Dedifferentiated amniotic fluid mesenchymal stem cell (primary cell): ENCODE results near the gene SCN1B.
"Not testable (repeated sequence)": the region's sequence is repeated elsewhere in the genome, so short reads cannot be mapped to it uniquely, and the experiment has no call there.

Experiments
- DNase-seq: peaks from one replicate; pipeline ENCODE4 v3.0.0-alpha.2; 2016; ENCODE audit errors: extremely low spot score

The SCN1B gene

DNA sequence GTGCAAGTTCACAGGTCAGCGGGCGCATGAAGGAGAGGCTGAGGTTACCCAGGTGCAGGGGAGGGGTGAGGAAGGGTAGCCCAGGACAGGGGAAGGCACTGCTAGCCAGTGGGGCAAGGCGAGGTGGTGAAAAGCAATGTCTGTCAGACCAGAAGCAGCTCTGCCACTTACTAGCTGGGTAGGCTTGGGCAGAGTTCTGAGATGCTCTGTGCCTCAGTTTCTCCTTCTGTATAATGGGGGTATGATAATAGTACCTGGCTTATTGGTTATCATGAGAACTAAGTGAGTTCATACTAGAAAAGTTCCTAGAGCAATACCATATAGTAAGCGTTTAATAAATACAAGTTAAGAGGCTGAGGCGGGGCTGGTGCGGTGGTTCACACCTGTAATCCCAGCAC, 14.3 kb upstream of the SCN1B start:
- no peak for DNase-seq

DNA sequence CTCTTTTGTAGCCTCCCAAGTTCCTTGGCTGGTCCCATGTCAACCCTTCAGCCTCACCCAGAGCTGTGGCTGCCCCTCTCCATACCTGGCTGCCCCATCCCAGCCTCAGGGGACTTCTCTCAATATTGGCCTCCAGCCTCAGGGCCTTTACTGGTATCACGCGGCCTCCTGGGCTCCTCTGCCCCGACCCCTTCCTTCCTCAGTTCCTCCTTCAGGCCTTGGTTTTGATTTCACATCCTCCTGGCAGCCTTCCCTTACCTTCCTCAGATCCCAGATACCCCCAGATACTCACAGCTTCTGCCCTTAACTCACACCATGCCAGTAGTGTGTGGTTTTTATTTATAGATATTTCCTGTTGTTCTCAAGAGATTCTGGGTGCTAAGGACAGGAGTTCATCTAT, 12.8 kb upstream of the SCN1B start:
- DNase-seq: no peak

DNA sequence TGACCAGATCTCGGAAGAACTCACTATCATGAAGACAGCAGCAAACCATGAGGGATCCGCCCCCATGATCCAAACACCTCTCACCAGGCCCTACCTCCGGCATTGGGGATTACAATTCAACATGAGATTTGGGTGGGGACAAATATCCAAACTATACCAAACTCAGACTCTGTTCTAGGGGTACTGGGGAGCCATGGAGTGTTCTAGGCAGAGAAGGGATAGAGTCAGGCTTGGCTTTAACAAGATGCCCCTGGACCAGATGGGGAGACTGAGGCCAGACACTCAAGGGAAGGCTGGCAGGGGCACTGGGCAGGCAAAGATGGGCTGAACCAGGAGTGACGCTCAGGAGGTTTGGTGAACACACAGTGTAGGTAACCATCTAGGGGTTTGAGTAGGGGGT, 11.9 kb upstream of the SCN1B start:
- no peak for DNase-seq

DNA sequence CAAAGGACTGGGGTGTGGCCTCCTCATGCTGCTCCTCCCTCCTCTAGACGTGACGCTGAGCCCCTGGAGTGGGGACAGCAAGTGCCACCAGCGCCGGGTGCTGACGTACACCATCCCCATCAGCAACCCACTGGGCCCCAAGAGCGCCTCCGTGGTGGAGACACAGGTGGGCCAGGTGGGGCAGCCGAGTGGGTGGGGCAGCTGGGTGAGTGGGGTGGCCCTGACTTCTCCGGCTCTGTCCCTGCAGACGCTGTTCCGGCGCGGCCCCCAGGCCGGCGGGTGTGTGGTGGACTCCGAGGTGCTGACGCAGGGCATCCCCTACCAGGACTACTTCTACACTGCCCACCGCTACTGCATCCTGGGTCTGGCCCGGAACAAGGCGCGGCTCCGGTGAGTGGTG, 11.1 kb upstream of the SCN1B start:
- DNase-seq: no peak

DNA sequence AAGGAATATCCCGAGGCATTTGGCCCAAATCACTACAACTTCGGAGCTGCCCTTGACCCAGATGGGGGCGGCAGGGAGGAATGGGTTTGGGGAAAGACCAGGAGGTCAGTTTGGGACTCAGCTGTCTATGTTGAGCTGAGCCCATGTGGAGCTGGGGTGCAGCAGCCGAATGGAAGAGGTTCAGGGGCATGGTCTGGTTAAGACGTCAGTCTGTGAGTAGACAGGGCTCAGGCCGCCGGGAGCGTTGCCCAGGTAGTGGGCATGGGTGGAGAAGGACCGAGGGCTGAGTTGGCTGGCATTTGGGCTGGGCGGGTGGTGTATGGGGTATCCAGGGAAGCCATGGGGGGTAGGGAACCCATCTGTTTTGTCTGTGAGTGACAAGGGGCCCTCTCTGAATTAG, 9.3 kb upstream of the SCN1B start:
- DNase-seq: no peak

DNA sequence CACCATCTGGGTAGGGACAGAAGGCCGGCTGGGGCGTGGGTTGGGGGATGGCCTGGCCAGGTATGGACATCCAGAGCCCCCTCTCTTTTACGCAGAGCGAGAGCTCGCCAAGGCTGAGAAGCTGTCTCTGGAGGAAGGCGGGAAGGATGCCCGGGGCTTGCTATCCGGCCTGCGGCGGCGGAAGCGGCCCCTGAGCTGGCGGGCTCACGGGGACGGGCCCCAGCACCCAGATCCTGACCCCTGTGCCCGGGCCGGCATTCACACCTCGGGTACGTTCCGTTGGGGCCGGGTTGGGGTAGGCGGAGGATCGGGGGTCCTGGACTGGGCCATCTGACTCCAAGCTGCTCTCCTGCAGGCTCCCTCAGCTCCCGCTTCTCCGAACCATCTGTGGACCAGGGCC, 8.7 kb upstream of the SCN1B start:
- DNase-seq: no peak

DNA sequence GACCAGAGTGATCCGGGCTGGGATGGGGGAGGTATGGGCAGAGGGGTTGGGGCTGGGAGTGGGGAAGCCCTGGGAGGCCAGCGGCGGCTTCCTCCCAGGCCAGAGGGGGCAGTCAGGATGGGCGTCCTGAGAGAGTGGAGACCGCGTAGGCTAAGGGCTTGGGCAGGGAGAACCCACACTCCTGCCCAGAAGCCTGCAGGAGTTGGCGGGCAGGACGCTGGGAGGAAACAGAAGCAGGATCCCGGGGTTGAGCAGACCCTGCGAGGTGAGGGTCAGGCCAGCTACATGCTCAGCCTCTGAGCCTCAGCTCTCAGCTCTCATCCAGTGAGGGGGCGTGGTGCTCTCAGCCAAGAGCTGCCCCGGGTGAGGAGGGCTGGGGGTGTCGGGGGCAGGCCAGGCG, 7.8 kb upstream of the SCN1B start:
- no peak for DNase-seq

DNA sequence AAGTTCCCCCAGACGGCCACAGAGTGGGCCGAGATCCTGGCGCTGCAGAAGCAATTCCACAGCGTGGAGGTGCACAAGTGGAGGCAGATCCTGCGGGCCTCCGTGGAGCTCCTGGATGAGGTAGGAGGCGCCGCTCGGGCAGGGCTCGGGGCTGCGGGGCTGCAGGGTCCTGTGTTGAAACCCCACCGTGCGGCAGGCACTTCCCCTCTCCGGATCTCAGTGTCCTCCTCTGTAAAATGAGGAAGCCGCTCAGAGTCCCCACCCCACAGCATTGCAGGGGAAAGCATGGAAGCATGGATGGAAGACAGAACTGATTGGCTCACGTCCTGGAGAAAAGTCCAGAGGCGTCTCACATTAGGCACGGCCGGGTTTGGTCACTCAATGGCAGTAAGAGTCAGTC, 6.8 kb upstream of the SCN1B start:
- no peak for DNase-seq

DNA sequence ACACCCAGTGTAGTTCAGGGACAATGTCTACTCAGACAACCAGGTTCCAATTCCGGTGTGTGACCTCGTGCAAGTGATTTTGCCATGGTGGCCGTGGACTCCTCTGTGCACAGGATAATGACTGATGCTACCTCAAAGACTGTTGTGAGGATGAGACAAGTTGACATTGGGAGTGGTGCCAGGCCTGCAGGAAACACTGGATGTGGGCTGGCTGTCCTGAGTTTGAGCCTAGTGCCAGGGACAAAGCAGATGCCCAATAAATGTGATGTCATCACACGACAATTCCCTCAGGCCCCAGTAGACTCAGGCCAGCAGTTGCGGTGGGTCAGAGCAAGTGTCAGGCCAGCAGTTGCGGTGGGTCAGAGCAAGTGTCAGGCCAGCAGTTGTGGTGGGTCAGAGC, 6.2 kb upstream of the SCN1B start:
- DNase-seq: no peak

DNA sequence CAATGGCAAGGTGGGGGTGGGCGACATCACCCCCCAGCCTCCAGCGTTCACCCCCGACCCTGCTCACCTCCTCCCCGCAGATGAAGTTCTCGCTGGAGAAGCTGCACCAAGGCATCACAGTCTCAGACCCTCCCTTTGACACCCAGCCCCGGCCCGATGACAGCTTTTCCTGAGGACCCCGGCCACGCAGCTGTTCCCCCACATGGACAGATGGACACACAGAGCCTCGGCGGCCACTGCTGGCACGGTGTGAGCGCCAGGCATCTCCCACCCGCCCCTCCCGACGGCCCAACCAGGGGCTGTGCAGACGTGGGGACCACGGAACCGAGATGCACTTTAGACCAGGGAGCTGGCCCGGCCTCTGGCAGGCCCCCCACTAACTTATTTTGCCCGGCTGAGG, 4.3 kb upstream of the SCN1B start:
- no peak for DNase-seq

DNA sequence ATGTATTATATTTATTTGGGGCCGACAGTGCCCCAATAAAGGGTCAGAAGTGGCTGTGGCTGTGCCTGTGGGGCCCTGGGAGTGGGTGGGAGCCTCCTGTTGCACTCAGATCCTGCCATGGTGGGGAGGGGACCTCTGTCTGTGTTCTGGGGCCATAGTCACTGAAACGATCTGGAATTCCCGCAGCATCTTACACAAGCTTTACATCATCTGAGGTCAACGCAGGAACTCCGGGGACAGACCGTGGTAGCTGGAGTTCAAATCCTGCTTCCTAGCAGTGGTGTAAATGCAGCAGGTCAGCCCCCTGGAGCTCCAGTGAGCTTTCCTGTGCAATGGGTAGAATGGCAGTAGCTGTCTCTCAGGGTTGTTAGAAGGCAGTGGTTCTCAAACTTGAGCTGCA, 3.9 kb upstream of the SCN1B start:
- no peak for DNase-seq

DNA sequence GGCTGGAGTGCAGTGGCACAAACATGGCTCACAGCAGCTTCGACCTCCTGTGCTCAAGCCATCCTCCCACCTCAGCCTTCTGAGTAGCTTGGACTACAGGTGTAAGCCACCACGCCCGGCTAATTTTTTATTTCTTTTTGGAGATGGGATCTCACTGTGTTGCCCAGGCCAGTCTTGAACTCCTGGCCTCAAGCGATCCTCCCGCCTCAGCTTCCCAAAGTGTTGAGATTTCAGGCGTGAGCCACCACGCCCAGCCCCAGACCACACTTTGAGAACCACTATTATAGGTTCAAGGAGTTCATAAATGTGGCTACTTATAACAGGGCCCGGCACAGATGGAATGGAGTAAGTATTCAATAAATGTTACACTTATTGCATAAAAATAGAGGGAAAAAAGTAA, 3.3 kb upstream of the SCN1B start:
- DNase-seq: no peak

DNA sequence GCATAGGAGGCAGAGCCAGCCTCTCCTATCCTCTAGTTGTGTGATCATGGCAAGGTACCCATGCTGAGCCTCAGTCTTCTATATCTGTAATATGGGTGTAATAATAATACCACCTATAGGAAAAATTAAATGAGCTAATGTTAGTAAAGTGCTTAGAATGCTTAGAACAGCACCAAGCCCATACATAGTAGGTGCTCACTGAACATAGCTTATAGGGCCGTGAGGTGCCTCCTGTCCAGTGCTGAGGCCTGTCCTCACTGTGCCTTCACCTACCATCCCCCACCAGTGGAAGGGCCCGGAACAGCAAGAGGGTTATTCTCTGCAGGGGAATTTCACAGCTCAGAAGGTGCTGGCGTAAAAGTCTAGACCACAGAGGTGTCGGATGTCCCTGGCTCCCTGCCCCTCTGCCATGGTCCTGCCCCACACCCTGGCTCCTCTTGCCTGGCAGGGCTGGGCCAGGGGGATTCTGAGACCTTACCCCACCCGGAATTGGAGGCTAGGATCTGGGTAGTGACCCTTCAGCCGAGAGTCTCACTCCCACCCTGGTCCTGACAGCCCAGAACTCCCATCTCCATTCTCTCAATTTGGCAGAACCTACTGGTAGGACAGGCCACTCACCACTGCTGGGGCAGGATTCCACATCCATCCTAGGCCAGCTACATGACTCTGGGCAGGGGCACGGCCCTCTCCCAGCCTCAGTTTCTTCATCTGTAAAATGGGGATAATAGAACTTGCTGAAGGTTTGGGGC, 2.2 kb upstream of the SCN1B start:
- DNase-seq: no peak

DNA sequence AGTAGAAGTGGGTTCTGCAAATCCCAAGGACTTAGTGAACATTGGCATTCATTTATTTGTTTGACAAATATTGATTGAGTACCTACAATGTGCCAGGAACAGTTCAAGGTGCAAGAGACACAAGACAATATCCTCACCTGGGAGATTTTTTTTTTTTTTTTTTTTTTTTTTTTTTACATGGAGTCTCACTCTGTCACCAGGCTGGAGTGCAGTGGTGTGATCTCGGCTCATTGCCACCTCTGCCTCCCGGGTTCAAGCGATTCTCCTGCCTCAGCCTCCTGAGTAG, 1.7 kb upstream of the SCN1B start:
- not testable (repeated sequence) for DNase-seq

DNA sequence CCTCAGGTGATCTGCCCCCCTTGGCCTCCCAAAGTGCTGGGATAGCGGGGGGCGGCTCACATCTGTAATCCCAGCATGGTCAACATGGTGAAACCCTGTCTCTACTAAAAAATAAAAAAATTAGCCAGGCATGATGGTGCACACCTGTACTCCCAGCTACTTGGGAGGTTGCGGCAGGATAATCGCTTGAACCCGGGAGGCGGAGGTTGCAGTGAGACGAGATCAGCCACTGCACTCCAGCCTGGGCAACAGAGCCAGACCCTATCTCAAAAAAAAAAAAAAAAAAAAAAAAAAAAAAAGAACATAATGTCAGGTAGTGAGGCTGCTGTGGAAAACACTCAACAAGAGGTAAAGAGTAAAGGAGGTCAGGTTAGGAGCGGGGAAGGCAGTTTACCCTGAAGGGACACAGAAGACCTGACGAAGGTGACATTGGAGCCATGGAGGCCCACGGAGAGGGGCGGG, 964 bp upstream of the SCN1B start:
- not testable (repeated sequence) for DNase-seq

DNA sequence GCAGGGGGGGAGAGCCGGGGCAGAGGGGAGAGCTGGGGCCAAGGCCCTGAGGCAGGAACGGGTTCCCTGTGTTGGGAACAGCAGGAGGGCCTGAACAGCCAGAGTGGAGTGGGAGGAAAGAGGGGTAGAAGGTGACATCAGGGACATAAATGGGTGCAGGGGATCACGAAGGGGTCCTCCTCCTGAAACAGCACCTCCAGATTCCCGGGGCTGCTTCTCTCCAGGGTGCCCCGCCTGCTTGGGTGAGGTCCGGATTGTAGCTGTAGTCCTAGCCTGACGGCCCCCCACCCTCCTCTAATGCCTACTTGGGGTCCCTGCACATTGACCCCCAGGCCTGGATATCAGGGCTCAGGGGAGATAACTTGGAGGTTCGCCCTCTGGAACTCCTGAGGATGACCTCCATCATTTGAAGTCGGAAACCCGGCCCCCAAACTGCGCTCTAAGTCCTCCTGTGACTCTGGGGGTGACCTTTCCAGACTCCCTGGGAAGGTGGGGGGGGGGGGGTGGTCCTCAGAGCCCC, 473 bp upstream of the SCN1B start:
- DNase-seq: no peak

DNA sequence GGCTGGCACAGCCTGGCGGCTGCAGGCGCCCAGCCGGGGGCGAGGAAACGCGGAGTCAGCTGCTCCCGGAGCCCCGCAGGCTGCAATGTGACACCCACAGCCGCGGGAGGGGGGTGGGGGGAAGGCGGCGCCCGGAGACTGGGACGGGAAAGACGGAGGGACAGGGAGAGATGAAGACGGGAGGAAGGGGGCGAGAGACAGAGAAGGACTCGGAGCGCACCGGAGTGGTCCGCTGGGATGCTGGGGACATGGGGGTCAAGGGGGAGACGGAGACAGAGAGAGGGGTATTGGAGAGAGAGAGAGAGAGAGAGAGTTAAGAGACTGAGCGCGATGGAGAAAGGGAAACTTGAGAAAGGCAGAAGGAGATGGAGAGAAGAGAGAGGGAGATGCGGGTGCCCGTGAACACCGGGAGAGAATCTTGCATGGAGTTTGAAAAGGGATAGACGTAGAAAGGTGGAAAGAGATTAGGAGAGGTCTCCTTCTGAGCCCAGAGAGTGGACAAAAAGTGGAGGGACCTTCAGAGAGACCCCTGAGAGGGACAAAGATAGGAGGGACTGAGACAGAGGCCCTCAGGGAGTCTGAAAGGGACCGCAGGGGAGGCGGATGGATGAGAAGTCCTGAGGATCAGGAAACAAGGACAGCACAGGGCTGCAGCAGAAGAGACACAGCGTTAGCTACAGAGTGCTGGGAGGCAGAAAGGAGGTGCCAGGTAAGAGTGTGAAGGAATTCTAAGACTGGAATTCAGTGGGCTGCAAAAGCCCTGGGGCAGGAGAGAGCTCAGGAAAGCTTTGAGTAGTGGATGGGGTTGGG, 1.0 kb downstream of the SCN1B start:
- DNase-seq: peak; percentile 20

DNA sequence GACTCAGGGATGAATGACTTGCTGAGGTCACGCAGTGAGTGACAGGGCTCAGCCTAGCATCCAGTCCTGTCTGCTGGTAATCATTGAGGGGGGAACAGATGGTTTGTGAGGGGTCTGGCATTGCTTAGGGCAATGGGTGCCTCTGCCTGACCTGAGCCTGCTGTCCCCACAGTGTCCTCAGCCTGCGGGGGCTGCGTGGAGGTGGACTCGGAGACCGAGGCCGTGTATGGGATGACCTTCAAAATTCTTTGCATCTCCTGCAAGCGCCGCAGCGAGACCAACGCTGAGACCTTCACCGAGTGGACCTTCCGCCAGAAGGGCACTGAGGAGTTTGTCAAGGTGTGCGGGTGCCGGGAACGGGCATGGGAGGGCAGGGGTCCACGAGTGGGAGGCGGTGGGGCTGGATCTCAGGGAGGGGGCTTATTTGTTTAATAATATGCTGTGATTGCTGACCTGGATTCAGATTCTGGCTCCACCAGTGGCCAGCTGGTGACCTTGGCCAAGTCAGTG, 2.1 kb downstream of the SCN1B start:
- no peak for DNase-seq

DNA sequence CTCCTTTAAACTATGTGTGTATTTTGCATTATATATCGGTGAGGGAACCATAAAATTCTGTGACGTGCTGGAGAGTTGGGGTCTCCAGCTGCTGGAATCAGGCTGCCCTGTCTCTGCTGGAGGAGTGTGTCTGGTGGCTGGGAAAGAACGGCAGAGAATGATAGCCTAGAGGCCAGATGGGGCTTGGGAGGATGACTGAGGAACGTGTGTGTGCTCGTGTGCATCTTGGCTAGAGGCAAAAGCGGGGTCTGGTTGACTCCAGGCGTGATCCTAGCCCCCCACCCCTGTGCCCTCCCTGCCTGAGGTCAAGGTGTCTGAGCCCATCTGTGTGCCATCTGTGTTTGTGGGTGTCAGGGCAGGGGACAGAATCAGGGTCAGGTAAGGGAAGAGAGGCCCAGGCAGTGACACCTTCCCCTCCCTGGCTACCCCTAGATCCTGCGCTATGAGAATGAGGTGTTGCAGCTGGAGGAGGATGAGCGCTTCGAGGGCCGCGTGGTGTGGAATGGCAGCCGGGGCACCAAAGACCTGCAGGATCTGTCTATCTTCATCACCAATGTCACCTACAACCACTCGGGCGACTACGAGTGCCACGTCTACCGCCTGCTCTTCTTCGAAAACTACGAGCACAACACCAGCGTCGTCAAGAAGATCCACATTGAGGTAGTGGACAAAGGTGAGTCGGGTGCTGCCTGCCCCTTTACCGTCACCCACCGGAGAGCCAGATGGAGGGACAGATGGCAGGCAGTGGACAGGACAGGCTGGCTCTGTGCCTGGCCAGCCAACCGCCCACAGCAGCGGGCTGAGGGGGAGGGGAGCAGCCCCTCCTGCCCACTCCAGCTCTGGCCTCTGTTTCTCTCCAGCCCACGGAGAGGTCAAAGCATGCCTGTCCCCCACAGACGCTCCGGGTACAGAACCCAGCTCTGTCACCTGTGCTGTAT, 3.1 kb downstream of the SCN1B start:
- no peak for DNase-seq

DNA sequence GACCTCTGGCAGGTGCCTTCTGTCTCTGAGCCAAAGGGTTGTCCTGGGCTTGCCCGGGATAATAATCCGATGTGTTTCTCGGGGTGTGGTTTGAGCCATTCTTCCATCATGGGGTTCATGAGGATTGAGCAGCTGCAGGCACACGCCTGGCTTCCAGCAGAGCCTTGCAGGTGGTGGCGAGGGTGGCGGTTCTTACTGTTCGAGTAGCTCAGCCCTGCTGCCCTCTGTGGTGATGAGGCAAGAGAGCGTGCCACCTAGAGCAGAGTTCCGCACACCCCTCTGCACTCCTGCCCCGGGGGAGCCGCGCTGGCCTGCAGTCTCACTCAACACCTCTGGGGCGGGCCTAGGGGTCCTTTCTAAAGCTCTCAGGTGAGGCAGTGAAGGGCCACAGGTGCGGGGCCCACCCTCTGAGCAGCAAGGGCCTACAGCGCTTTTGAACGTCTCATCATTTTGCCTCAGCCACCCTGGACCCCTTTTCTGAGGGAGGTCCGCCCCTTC, 3.8 kb downstream of the SCN1B start:
- DNase-seq: no peak

DNA sequence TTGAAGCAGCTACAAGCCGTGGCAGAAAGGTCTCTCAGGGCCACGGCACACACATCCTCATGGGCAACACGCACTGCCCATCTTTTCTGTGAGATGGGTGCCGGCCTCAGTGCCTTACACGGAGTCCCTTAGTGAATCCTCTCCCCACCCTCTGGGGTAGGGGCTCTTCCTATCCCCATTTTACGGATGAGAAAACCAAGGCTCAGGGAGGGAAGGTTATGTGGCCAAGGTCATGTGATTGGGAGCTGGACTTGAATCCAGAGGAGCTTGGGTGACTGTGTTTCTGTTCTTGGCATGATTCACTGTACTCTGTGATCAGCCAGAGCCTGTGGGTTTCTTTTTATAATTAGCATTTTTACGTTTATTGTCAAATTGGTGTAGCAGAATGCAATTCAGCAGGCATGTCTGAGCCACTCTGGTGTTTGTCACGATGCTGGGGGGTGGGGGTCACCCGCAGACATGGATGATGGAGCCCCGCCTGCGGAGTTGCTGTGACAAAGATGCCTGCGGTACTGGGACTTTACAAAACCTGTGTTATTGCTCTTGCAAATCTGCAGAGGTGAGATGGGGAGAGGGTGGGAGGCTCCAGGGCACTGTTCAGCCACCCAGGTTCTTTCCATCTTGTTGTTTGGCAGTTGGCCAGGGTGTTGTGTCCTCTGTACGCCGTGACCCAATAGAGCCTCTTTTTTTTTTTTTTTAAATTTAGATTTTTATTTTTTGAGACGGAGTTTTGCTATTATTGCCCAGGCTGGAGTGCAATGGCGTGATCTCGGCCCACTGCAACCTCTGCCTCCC, 4.5 kb downstream of the SCN1B start:
- DNase-seq: no peak
